Neural cell (in vitro differentiated cells): ENCODE data around the gene SCN8A. TPM values are rescaled to one million over a fixed set of nuclear protein-coding genes. Genes with fewer than 3 reads are reported as not detected.

ENCODE experiments used
- H2AFZ ChIP-seq: fragments of 200-600, 300-800 bp; sonication (generic), shearing (Covaris generic); 2 replicates; pipeline ENCODE4 v1.6.0; 2014; ENCODE audit warnings: low read depth, mild to moderate bottlenecking, antibody characterized with exemption, low read length, moderate library complexity
- H3F3A ChIP-seq: fragments of 200-600 bp; shearing (Covaris generic); 2 replicates; pipeline ENCODE4 v1.6.1; 2016; ENCODE audit warnings: mild to moderate bottlenecking, moderate library complexity, mixed read lengths, antibody characterized with exemption, low read length; ENCODE audit not compliant: insufficient read depth, poor library complexity, severe bottlenecking
- H3K27ac ChIP-seq: fragments of 200-600, 300-800 bp; sonication (generic), shearing (Covaris generic); 2 replicates; pipeline ENCODE4 v1.5.1; 2014; ENCODE audit warnings: mild to moderate bottlenecking, low read length, moderate library complexity
- H3K27me3 ChIP-seq: fragments of 300-800, 200-600 bp; sonication (generic), shearing (Covaris generic); 2 replicates; pipeline ENCODE4 v1.6.0; 2014; ENCODE audit warnings: mild to moderate bottlenecking, low read depth, low read length, moderate library complexity; ENCODE audit not compliant: insufficient read depth
- H3K36me3 ChIP-seq: fragments of 300-800, 200-600 bp; sonication (generic), shearing (Covaris generic); 2 replicates; pipeline ENCODE4 v1.5.1; 2014; ENCODE audit warnings: mild to moderate bottlenecking, antibody characterized with exemption, low read length, moderate library complexity; ENCODE audit not compliant: insufficient read depth
- H3K4me2 ChIP-seq: fragments of 300-800, 200-600 bp; sonication (generic), shearing (Covaris generic); 2 replicates; pipeline ENCODE4 v1.6.0; 2014; ENCODE audit warnings: mild to moderate bottlenecking, low read length
- H3K4me3 ChIP-seq: fragments of 300-800, 200-600 bp; sonication (generic), shearing (Covaris generic); 2 replicates; pipeline ENCODE4 v1.5.1; 2014; ENCODE audit warnings: mild to moderate bottlenecking, low read length, moderate library complexity
- H3K79me2 ChIP-seq: fragments of 200-600 bp; shearing (Covaris generic); replicated peaks from 2 replicates; pipeline ENCODE4 v1.6.0; 2014; ENCODE audit warnings: mild to moderate bottlenecking, low read length, moderate library complexity; ENCODE audit not compliant: insufficient read depth
- H3K9ac ChIP-seq: fragments of 300-800, 200-600 bp; sonication (generic), shearing (Covaris generic); 2 replicates; pipeline ENCODE4 v1.6.1; 2016; ENCODE audit warnings: mild to moderate bottlenecking, low read length, mixed read lengths
- H3K9me2 ChIP-seq: fragments of 200-600 bp; shearing (Covaris generic); 2 replicates; pipeline ENCODE4 v1.6.1; 2016; ENCODE audit warnings: mild to moderate bottlenecking, low read length, mixed read lengths; ENCODE audit not compliant: insufficient read depth
- H3K9me3 ChIP-seq: fragments of 200-600, 300-800 bp; sonication (generic), shearing (Covaris generic); 2 replicates; pipeline ENCODE4 v1.6.1; 2016; ENCODE audit warnings: mild to moderate bottlenecking, mixed run types, low read length, moderate library complexity, mixed read lengths
- H4K20me1 ChIP-seq: fragments of 200-600 bp; shearing (Covaris generic); 2 replicates; pipeline ENCODE4 v1.6.1; 2016; ENCODE audit warnings: mild to moderate bottlenecking, mixed run types; ENCODE audit not compliant: insufficient read depth
- EP300 ChIP-seq: fragments of 450-650 bp; conservative IDR thresholded peaks from 2 replicates; pipeline ENCODE4 v1.6.1; 2014; ENCODE audit warnings: antibody characterized with exemption, mild to moderate bottlenecking, moderate library complexity; ENCODE audit not compliant: poor library complexity, severe bottlenecking
- EZH2 ChIP-seq: fragments of 200-600, 300-800 bp; shearing (Covaris generic), sonication (generic); IDR thresholded peaks from 2 replicates; pipeline ENCODE4 v1.6.1; 2014; ENCODE audit warnings: antibody characterized with exemption, low read length, borderline replicate concordance, mild to moderate bottlenecking; ENCODE audit not compliant: insufficient read depth, poor library complexity, severe bottlenecking
- MXI1 ChIP-seq: fragments of 450-650 bp; conservative IDR thresholded peaks from 2 replicates; pipeline ENCODE4 v1.6.1; 2014; ENCODE audit warnings: antibody characterized with exemption, mild to moderate bottlenecking; ENCODE audit not compliant: poor library complexity, severe bottlenecking
- POLR2AphosphoS5 ChIP-seq: IDR thresholded peaks from 2 replicates; pipeline ENCODE4 v1.6.1; 2012
- RAD21 ChIP-seq: fragments of 450-650 bp; conservative IDR thresholded peaks from 2 replicates; pipeline ENCODE4 v1.6.1; 2014; ENCODE audit warnings: antibody characterized with exemption, mild to moderate bottlenecking, moderate library complexity
- SMC3 ChIP-seq: fragments of 450-650 bp; conservative IDR thresholded peaks from 2 replicates; pipeline ENCODE4 v1.6.1; 2014; ENCODE audit warnings: antibody characterized with exemption, mild to moderate bottlenecking, moderate library complexity; ENCODE audit not compliant: poor library complexity
- TAF1 ChIP-seq: IDR thresholded peaks from 2 replicates; pipeline ENCODE4 v1.6.1; 2012; ENCODE audit warnings: low read depth
- polyA plus RNA-seq: library from polyadenylated mRNA; depleted of rRNA; stranded (reverse); fragments of >200 nt; gene quantifications from 2 replicates; pipeline ENCODE4 v1.2.3, GENCODE V29; 2014
- TF ChIP-seq, protein P1 (sequence below): fragments of 450-650 bp; IDR thresholded peaks from 2 replicates; pipeline ENCODE4 v1.5.1; 2014; ENCODE audit warnings: antibody characterized with exemption, mild to moderate bottlenecking, moderate library complexity; ENCODE audit not compliant: poor library complexity, severe bottlenecking
- TF ChIP-seq, protein P2 (sequence below): IDR thresholded peaks from 2 replicates; pipeline ENCODE4 v1.6.1; 2012; ENCODE audit warnings: borderline replicate concordance

Gene SCN8A
- polyA plus RNA-seq, 1 donor from 2014 or later: 14.2 TPM

DNA sequence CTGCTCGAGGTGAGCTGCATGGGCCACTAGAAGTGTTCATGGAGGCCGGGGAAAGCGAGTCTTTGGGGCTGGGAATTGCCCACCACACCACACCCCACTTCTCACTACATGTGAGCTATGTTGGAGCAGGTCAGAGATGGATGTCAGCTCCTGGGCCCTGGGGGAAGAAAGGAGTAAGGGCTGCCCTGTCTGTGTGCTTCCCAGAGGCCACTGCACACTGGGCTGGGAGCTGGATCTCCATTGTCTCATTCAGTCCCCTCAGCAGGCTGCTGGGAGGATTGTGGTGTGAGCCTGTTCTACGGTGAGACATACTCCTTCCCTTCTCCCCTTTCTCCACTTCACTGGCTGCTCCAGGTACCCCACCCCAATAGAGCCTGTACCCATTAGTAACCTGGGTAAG, 247.0 kb downstream of the SCN8A start:
- Histone ChIP-seq H3K9me2 (no peaks in the 10 kb centered on the region), H3K79me2 (peaks cover 15% of the 10 kb centered on the region), H3K36me3 (no peaks in the 10 kb centered on the region), H3F3A (no peaks in the 10 kb centered on the region), H3K9ac (no peak overlapping the region), H3K4me2 (no peak overlapping the region), H3K4me3 (no peak overlapping the region), H3K27ac (no peak overlapping the region), H3K9me3 (no peaks in the 10 kb centered on the region), H3K27me3 (no peaks in the 10 kb centered on the region), H4K20me1 (no peaks in the 10 kb centered on the region), H2AFZ (no peak overlapping the region)
- no peak for TF ChIP-seq MXI1
- no peak for TF ChIP-seq SMC3
- TF ChIP-seq, protein P1, sequence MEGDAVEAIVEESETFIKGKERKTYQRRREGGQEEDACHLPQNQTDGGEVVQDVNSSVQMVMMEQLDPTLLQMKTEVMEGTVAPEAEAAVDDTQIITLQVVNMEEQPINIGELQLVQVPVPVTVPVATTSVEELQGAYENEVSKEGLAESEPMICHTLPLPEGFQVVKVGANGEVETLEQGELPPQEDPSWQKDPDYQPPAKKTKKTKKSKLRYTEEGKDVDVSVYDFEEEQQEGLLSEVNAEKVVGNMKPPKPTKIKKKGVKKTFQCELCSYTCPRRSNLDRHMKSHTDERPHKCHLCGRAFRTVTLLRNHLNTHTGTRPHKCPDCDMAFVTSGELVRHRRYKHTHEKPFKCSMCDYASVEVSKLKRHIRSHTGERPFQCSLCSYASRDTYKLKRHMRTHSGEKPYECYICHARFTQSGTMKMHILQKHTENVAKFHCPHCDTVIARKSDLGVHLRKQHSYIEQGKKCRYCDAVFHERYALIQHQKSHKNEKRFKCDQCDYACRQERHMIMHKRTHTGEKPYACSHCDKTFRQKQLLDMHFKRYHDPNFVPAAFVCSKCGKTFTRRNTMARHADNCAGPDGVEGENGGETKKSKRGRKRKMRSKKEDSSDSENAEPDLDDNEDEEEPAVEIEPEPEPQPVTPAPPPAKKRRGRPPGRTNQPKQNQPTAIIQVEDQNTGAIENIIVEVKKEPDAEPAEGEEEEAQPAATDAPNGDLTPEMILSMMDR: no peak
- no peak for TF ChIP-seq RAD21
- no peak for TF ChIP-seq EP300
- no peak for TF ChIP-seq TAF1
- TF ChIP-seq, protein P2, sequence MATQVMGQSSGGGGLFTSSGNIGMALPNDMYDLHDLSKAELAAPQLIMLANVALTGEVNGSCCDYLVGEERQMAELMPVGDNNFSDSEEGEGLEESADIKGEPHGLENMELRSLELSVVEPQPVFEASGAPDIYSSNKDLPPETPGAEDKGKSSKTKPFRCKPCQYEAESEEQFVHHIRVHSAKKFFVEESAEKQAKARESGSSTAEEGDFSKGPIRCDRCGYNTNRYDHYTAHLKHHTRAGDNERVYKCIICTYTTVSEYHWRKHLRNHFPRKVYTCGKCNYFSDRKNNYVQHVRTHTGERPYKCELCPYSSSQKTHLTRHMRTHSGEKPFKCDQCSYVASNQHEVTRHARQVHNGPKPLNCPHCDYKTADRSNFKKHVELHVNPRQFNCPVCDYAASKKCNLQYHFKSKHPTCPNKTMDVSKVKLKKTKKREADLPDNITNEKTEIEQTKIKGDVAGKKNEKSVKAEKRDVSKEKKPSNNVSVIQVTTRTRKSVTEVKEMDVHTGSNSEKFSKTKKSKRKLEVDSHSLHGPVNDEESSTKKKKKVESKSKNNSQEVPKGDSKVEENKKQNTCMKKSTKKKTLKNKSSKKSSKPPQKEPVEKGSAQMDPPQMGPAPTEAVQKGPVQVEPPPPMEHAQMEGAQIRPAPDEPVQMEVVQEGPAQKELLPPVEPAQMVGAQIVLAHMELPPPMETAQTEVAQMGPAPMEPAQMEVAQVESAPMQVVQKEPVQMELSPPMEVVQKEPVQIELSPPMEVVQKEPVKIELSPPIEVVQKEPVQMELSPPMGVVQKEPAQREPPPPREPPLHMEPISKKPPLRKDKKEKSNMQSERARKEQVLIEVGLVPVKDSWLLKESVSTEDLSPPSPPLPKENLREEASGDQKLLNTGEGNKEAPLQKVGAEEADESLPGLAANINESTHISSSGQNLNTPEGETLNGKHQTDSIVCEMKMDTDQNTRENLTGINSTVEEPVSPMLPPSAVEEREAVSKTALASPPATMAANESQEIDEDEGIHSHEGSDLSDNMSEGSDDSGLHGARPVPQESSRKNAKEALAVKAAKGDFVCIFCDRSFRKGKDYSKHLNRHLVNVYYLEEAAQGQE: no peak
- TF ChIP-seq EZH2: no peak
- TF ChIP-seq POLR2AphosphoS5: no peak

DNA sequence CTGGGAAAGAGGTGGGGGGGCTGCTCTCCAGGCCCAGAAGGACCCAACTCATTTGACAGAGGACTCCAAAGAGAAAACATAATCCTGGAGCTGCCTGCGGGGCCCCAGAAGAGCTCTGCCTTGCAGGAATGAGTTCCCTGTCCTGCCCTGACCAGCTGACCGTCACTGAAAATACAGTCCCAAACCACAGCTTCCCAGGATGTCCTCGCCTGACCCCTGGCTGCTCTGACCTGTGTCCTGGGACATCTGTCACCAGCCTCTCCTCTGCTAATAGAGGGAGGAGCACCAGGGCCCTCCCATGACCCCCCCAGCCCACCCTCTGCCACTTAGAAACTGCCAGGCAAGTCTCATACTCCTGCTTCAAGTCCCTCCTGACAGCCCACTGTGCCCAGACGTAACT, 247.7 kb downstream of the SCN8A start:
- Histone ChIP-seq H4K20me1 (no peaks in the 10 kb centered on the region), H3K4me2 (no peak overlapping the region), H3K27ac (no peak overlapping the region)

More for the DNA sequence above, 247.7 kb downstream of the SCN8A start:
- Histone ChIP-seq H3K36me3 (no peaks in the 10 kb centered on the region), H3K4me3 (no peak overlapping the region), H3K9me2 (no peaks in the 10 kb centered on the region), H3K9me3 (no peaks in the 10 kb centered on the region), H3F3A (no peaks in the 10 kb centered on the region), H2AFZ (no peak overlapping the region), H3K79me2 (peaks cover 18% of the 10 kb centered on the region), H3K9ac (no peak overlapping the region), H3K27me3 (no peaks in the 10 kb centered on the region)
- TF ChIP-seq, protein P1: no peak
- TF ChIP-seq EZH2 (no peak), TAF1 (no peak), EP300 (no peak), SMC3 (no peak), POLR2AphosphoS5 (no peak), RAD21 (no peak), MXI1 (no peak)
- TF ChIP-seq, protein P2: no peak
